CD4-positive, alpha-beta T cell treated with Interleukin-12 subunit alpha and Interleukin-12 subunit beta, for 1 hour (primary cell): Measurements from ENCODE around the gene PMPCA.
"Not testable (repeated sequence)": the region's sequence is repeated elsewhere in the genome, so short reads cannot be mapped to it uniquely, and the experiment has no call there.

Source experiments
- DNase-seq: peaks from one replicate; pipeline ENCODE4 v3.0.0-alpha.2; 2020

The PMPCA gene

GRCh38 chr9:136395345-136396218 lies 14.9 kb upstream of the PMPCA start:
- DNase-seq: no peak

GRCh38 chr9:136396219-136396515 lies 14.3 kb upstream of the PMPCA start:
- DNase-seq: no peak

GRCh38 chr9:136397643-136398042 lies 12.8 kb upstream of the PMPCA start:
- DNase-seq: no peak

- DNase-seq: no peak
Measured at GRCh38 chr9:136398286-136398685, 12.2 kb upstream of the PMPCA start.

DNA sequence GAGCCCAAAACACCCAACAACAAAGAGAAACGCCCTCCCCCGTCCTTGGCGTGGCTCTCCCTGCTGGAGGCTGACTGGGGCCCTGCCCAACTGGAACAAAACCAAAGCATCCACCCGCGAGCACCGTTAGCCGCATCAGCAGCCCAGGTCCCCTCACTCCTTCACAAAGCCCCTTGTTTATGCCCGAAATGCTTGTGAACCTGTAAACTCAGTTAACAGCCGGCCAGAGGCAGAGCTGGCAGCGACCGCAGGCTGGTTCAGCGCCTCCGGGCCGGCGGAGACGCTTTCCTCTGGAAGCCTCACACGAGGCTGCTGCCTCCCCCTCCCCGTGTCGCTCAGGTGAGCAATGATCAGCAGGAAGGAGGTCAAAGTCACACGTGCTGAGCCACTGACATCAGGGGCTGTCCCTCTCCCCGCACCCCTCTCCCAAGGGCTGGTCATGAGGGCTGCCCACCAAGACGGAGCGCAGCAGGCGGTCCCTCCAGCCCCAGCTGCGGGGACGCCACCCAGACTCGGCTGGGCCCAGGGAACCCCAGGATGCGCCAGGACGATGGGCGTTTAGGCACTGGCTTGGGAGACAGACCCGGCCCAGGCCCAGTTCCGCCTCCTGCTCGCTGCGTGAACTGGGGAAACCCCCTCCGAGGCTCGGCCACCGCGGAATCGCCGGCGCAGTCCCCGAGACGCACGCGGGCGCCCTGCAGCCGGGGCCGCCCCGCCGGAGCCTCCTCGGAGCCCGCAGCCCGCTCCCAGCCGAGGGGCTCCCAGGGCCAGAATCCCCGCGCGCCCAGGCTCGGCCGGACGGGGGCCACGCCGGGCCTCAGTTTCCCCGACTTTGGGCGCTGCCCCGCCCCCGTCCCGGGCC lies 11.1 kb upstream of the PMPCA start:
- DNase-seq: peak; percentile 53

DNA sequence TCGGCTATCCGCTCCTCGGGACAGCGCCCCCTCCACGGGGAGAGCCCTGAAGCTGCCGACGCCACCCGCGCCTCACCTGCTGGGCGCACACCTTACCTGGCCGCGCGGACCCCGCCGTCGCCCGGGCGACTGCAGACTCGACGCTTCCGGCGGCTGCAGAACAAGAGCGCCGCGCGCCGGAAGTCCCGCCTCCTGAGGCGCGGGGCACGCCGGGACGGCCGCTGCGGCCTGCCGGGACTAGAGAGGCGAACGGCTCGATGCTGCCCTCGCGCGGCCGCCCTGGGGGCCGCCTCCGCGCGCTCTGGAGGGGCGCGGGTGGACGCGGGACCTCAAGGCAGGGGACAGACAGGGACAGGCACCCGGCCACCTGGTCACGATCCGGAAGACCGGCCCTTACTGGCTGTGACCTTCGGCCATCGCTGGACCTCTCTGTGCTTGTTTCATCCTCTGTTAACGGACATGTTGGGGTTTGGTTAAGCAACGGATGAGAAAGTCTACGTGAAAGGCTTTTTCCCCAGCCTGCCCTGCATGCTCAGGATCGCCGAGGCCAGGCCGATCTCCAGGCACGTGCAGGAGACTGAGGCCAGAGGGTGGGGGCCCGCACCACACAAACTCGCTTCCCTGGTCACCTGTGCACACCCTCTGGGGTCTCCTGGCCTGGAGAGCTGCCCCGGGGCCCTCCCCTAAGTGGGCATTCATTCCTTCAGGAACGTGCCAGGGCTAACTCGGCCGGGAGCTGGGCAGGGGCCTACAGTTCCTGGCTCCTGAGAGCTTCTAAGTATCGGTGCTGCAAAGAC lies 10.2 kb upstream of the PMPCA start, which contains the start of gene SNAPC4:
Gene SNAPC4 (minus strand): TSS at position 133 of the 797 bp plus-strand sequence. CDS start 1,742 bp downstream, outside the sequence.
- peak; percentile 90 for DNase-seq

GRCh38 chr9:136401173-136401922 lies 9.1 kb upstream of the PMPCA start:
- DNase-seq: no peak

DNA sequence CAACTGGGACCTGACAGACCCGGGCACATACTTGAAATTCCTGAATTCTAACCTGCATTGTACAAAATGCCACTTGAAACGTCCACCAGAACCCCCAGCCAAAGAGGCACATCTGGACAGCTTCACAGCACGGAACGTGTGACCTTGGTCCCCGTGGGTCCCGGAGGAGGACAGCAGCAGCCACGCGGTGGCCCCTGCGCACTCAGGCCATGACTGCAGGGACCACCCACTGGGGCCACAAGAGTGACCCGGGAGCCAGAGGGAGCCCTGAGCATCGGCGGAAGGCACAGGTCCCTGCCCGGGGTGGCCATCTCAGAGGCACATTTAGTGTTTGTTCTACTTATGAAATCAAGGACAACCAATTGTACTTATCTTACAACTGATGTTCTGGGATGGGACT lies 8.4 kb upstream of the PMPCA start:
- no peak for DNase-seq

- peak; percentile 87 for DNase-seq
Measured at GRCh38 chr9:136403538-136403914, 6.9 kb upstream of the PMPCA start.

DNA sequence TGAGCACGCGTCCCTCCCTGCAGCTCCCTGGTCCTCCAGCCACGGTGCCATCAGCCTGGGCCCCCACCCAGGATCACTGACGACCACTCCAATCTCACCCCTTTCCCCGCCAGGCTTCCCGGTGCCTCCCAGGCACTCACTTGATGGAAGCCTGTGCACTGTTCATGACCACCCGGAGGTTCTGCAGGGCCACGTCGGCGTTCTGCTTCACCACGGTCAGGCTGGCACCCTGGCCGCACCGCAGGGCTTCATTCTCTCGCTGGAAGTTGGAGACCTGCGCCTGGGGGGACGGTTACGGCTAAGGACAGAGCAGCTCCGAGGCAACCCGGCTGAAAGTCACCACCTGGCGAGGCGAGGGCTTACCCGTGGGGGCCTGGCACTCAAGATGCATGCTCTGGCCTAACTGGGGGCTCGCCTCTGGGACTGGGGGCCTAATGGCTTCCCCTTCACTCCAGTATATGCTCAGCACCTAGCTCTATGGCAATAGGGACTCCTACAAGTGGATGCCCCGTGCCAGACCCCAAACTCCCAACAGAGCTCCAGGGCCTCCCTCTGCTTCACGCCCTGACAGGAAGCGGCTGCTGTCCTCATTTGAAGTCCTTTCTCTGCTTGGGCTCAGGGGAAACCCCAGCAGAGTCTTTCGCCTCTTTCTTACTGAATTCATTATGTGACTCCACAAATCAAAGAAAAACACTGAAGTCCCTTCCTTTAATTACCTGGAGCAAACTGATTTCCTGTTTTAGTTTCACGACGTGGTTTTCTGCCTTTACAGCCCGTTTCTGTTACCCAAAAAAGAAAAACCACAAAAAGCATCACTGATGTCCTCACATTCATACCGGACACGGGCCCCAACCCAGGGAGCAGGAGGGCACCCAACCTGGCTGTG lies 6.3 kb upstream of the PMPCA start:
- peak; percentile 57 for DNase-seq

DNA sequence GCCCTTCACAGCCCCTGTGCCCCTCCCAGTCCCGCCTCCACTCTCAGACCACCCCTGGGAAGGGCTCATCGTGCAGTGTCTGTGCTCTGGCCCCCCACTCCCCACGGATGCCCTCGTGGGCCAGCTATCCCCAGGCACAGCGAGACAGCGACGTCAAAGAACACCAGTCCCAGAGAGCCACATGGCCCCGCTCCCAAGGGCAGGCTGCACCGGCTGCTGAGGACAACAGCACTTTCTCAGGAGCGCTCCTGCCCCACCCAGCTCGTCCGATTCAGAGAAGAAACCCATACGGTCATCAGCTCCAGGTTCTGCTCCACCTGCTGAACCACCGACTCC lies 5.7 kb upstream of the PMPCA start:
- no peak for DNase-seq

DNA sequence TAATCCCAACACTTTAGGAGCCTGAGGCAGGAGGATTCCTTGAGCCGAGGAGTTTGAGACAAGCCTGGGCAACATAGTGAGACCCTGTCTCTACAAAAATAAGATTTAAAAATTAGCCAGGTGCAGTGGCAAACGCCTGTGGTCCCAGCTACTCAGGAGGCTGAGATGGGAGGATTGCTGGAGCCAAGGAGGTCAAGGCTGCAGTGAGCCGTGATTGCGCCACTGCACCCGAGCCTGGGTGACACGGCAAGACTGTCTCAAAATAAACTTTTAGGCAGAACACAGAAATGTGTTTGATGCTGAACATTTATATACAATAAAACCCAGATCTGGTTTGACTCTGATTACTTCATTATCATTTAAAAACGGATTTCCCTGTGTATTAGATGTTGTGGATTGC lies 5.0 kb upstream of the PMPCA start:
- DNase-seq: no peak

DNA sequence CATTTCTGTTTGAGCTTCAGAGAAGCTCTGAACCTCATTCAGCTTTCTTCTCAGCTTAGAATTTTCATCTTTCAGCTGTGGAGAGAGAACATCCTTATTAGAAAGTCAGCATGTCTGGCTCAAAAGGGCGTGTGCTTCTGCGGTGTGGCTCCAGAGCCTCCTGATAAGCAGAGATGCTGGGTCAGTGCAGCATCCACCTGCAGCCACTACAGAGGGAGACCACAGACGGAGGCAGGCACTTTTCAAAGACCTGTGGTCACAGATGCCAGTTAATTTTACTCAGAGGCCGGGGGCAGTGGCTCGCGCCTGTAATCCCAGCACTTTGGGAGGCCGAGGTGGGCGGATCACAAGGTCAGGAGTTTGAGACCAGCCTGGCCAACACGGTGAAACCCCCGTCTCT lies 4.6 kb upstream of the PMPCA start:
- not testable (repeated sequence) for DNase-seq

DNA sequence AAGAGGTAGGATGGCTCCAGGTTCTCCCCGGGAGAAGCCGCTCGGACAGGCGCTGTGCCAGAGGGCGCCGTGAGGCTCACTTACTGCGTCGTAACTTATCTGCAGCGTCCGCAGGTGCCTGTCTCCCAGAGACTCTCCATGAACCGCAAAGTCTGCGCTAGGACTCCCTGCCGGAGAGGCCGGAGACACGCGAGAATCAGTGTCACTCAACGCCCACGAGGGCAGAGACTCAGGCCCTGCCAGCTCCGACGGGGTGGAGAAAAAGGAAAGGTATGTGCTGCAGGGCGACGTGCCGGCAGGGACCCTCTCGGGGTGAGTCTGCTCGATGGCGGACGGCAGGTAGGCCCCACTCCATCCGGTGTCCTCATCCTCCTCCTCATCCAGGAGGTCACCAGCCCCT lies 3.4 kb upstream of the PMPCA start:
- not testable (repeated sequence) for DNase-seq

DNA sequence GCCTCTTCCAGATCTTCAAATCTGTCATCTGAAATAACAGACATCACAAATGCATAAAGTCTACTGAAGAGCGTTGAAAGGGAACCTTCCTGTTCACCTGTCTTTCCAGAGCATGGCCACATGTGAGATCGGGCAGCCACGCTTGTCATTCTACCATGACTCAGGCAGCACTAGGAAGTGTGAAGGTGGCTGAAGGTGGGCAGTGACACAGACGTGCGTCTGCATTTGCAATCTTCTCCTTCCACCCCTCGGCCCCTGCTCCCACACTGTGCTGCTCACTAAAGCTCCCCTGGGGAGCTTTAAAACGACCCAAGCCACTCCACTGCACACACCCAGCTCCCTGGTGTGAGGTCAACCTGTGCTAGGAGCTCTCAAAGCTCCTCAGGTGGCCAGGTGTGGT lies 2.5 kb upstream of the PMPCA start:
- DNase-seq: no peak

- DNase-seq: peak; percentile 30
Measured at GRCh38 chr9:136409557-136410455, 652 bp upstream of the PMPCA start.

GRCh38 chr9:136411378-136411777 lies 920 bp downstream of the PMPCA start:
- DNase-seq: no peak

DNA sequence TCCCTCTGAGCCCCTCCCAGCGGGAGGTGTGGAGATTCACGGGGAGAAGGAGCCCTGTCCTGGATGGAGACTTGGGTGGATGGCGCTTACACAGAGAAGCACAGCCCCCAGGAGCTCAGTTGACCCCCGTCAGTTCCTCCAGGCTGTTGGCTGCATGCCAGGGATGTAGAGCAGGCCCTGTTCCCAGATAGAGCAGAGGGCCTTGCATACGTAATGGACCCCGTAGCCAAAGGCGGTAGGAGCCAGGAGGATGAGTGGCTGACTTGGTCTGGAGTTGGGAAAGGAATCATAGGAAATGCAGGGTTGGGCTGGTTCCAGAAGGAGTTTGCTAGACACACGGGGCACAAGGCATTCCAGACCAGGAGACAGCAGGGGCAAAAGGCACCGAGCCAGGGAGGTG lies 2.5 kb downstream of the PMPCA start:
- no peak for DNase-seq

- DNase-seq: no peak
Measured at GRCh38 chr9:136416427-136416826, 6.0 kb downstream of the PMPCA start.

DNA sequence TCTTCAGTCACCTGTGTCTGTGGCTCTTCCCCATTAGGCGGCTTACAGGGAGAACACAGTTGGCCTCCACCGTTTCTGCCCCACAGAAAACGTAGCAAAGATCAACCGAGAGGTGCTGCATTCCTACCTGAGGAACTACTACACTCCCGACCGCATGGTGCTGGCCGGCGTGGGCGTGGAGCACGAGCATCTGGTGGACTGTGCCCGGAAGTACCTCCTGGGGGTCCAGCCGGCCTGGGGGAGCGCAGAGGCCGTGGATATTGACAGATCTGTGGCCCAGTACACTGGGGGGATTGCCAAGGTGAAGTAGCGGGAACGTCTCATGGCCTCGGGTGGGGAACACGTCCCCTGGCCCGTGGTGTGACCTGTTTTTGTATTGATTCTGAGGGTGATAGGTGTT lies 6.5 kb downstream of the PMPCA start:
- no peak for DNase-seq
